SK-N-SH (cell line): ENCODE data around the gene SP9. TPM values are rescaled to one million over a fixed set of nuclear protein-coding genes. Genes with fewer than 3 reads are reported as not detected.

Experiments
- CTCF ChIA-PET: fragments of 300-600, 350-600 bp; formaldehyde crosslinking; extraction: SDS; loops from one replicate; lab custom pipeline; 2021; lab: Yijun Ruan, JAX
- POLR2A ChIA-PET: fragments of 350-600 bp; sonication (Branson Sonifier 250); formaldehyde crosslinking; extraction: SDS; loops from one replicate; lab custom pipeline; 2020; ENCODE audit warnings: antibody characterized with exemption, inconsistent platforms; lab: Yijun Ruan, JAX
- DNase-seq: peaks from one replicate; pipeline ENCODE4 v3.0.0; 2012
- H2AFZ ChIP-seq: fragments of 200-600 bp; sonication (generic); 2 replicates; pipeline ENCODE4 v1.8.1; 2016; ENCODE audit warnings: antibody characterized with exemption, mild to moderate bottlenecking, low read depth
- H3F3A ChIP-seq: fragments of 200-600 bp; sonication (generic); replicated peaks from 2 replicates; pipeline ENCODE3; 2016; ENCODE audit warnings: antibody characterized with exemption, mild to moderate bottlenecking; ENCODE audit not compliant: insufficient read depth
- H3K27ac ChIP-seq, 2 experiments: fragments of 200-500 bp in 1 of 2; fragments of 200-600 bp in 1 of 2; sonication (Bioruptor generic) in 1 of 2; sonication (generic), shearing (Covaris generic) in 1 of 2; 2 replicates each; pipeline versions ENCODE4 v1.5.1 to v1.6.1; 2014 to 2016; ENCODE audit warnings: low read depth in 2 of 2, inconsistent platforms in 1 of 2, low read length in 1 of 2, mild to moderate bottlenecking in 1 of 2, mixed read lengths in 1 of 2
- H3K27me3 ChIP-seq: fragments of 200-600 bp; sonication (generic), shearing (Covaris generic); 2 replicates; pipeline ENCODE4 v1.6.1; 2016; ENCODE audit warnings: mixed run types; ENCODE audit not compliant: insufficient read depth
- H3K36me3 ChIP-seq, 2 experiments: fragments of 200-500 bp in 1 of 2; fragments of 200-600 bp in 1 of 2; sonication (Bioruptor generic) in 1 of 2; sonication (generic) in 1 of 2; replicated peaks in 1 of 2; 2 replicates each; pipeline versions ENCODE3 to v1.5.1; 2014 to 2016; ENCODE audit warnings: low read length in 1 of 2, mild to moderate bottlenecking in 1 of 2; ENCODE audit not compliant: insufficient read depth in 2 of 2, control insufficient read depth in 1 of 2
- H3K4me1 ChIP-seq, 2 experiments: fragments of 200-500 bp in 1 of 2; fragments of 200-600 bp in 1 of 2; sonication (Bioruptor generic) in 1 of 2; sonication (generic), shearing (Covaris generic) in 1 of 2; 2 replicates each; pipeline versions ENCODE4 v1.5.1 to v1.6.1; 2014 to 2016; ENCODE audit warnings: low read depth in 1 of 2, low read length in 1 of 2, mixed run types in 1 of 2; ENCODE audit not compliant: insufficient read depth in 2 of 2, control insufficient read depth in 1 of 2
- H3K4me2 ChIP-seq: fragments of 200-600 bp; sonication (generic), shearing (Covaris generic); 2 replicates; pipeline ENCODE4 v1.6.1; 2017; ENCODE audit warnings: mixed run types
- H3K4me3 ChIP-seq, 2 experiments: fragments of 200-500 bp in 1 of 2; fragments of 200-600 bp in 1 of 2; sonication (Bioruptor generic) in 1 of 2; sonication (generic), shearing (Covaris generic) in 1 of 2; 2 replicates each; pipeline versions ENCODE4 v1.5.1 to v1.8.1; 2014 to 2016; ENCODE audit warnings: low read depth in 2 of 2, inconsistent platforms in 1 of 2, low read length in 1 of 2, mild to moderate bottlenecking in 1 of 2, mixed read lengths in 1 of 2, moderate library complexity in 1 of 2
- H3K79me2 ChIP-seq: fragments of 200-600 bp; sonication (generic); 2 replicates; pipeline ENCODE4 v1.8.1; 2017; ENCODE audit warnings: mild to moderate bottlenecking; ENCODE audit not compliant: insufficient read depth
- H3K9ac ChIP-seq: fragments of 200-600 bp; sonication (generic); 2 replicates; pipeline ENCODE4 v1.6.1; 2017; ENCODE audit warnings: mixed run types
- H3K9me2 ChIP-seq: fragments of 200-600 bp; sonication (generic); 2 replicates; pipeline ENCODE4 v1.6.1; 2017; ENCODE audit warnings: mixed run types
- H3K9me3 ChIP-seq: fragments of 200-600 bp; sonication (generic); 2 replicates; pipeline ENCODE4 v1.6.1; 2017; ENCODE audit warnings: mixed run types, mild to moderate bottlenecking, moderate library complexity
- H4K20me1 ChIP-seq: fragments of 200-600 bp; sonication (generic); 2 replicates; pipeline ENCODE4 v1.6.1; 2017; ENCODE audit warnings: mild to moderate bottlenecking, mixed run types; ENCODE audit not compliant: insufficient read depth
- ELF1 ChIP-seq: IDR thresholded peaks from 2 replicates; pipeline ENCODE4 v1.4.0; 2012
- EP300 ChIP-seq, 2 experiments: IDR thresholded peaks; 2 replicates each; pipeline versions ENCODE4 v1.4.0 to v1.6.1; 2012; ENCODE audit warnings: borderline replicate concordance in 1 of 2, low read depth in 1 of 2, low read length in 1 of 2
- FOSL2 ChIP-seq: IDR thresholded peaks from 2 replicates; pipeline ENCODE4 v1.4.0; 2012; ENCODE audit warnings: low read depth, mild to moderate bottlenecking, moderate library complexity, borderline replicate concordance
- FOXJ3 ChIP-seq: sonication (generic); formaldehyde crosslinking; IDR thresholded peaks from 2 replicates; pipeline ENCODE4 v1.5.1; 2020; ENCODE audit warnings: mild to moderate bottlenecking, missing genetic modification reagents
- IRF3 ChIP-seq: fragments of 150-350 bp; IDR thresholded peaks from 2 replicates; pipeline ENCODE4 v1.6.1; 2016; ENCODE audit warnings: mild to moderate bottlenecking, low read depth, low read length
- JUND ChIP-seq: IDR thresholded peaks from 2 replicates; pipeline ENCODE4 v1.4.0; 2012
- MAX ChIP-seq: IDR thresholded peaks from 2 replicates; pipeline ENCODE4 v1.4.0; 2012; ENCODE audit warnings: low read depth
- MEF2A ChIP-seq: IDR thresholded peaks from 2 replicates; pipeline ENCODE4 v1.4.0; 2012; ENCODE audit warnings: low read depth, borderline replicate concordance
- RAD21 ChIP-seq: IDR thresholded peaks from 2 replicates; pipeline ENCODE4 v1.6.1; 2012; ENCODE audit warnings: mild to moderate bottlenecking, low read length
- RCOR1 ChIP-seq: fragments of 150-350 bp; IDR thresholded peaks from 2 replicates; pipeline ENCODE4 v1.6.1; 2017; ENCODE audit warnings: antibody characterized with exemption, low read length
- REST ChIP-seq: IDR thresholded peaks from 2 replicates; pipeline ENCODE4 v1.6.1; 2012; ENCODE audit warnings: mild to moderate bottlenecking, low read depth, low read length, moderate library complexity
- RFX5 ChIP-seq: IDR thresholded peaks from 2 replicates; pipeline ENCODE4 v1.6.1; 2012; ENCODE audit warnings: mild to moderate bottlenecking, improper control_type of control experiment, low read length
- SIN3A ChIP-seq: IDR thresholded peaks from 2 replicates; pipeline ENCODE4 v1.6.1; 2012; ENCODE audit warnings: low read depth, mild to moderate bottlenecking, low read length, moderate library complexity, borderline replicate concordance
- SMC3 ChIP-seq: IDR thresholded peaks from 2 replicates; pipeline ENCODE4 v1.6.1; 2012; ENCODE audit warnings: low read depth, low read length, improper control_type of control experiment
- TEAD4 ChIP-seq: IDR thresholded peaks from 2 replicates; pipeline ENCODE4 v1.4.0; 2012; ENCODE audit warnings: mild to moderate bottlenecking, borderline replicate concordance; ENCODE audit not compliant: insufficient read depth
- YY1 ChIP-seq: IDR thresholded peaks from 2 replicates; pipeline ENCODE4 v1.4.0; 2012; ENCODE audit warnings: low read depth, mild to moderate bottlenecking
- ZBTB33 ChIP-seq: IDR thresholded peaks from 2 replicates; pipeline ENCODE4 v1.4.0; 2012; ENCODE audit warnings: low read depth, borderline replicate concordance
- WGBS: methylation state at CpG from one replicate; pipeline ENCODE4 v1.1.6; 2017; ENCODE audit warnings: low lambda C conversion rate; 5-methylcytosine and 5-hydroxymethylcytosine counted together
- polyA plus RNA-seq, 3 experiments: library from polyadenylated mRNA; depleted of rRNA; stranded (reverse); fragments of >200 nt; gene quantifications; 2 replicates each; pipeline ENCODE4 v1.2.3, GENCODE V29; 2012

SP9 gene
- polyA plus RNA-seq, 1 of the 3 experiments (the other 2 are of a cell fraction) = not detected

- H3K9me2 ChIP-seq = no peaks in the 10 kb centered on the region
- H3K4me3 ChIP-seq = no peak overlapping the region
- no peaks in the 10 kb centered on the region for H4K20me1 ChIP-seq
- no peak for TF ChIP-seq YY1
- no peak for TF ChIP-seq RFX5
- TF ChIP-seq REST = no peak
- TF ChIP-seq ELF1 = no peak
- no peak for TF ChIP-seq EP300 (IDR thresholded peaks at IDR 0.05; ENCODE audit: borderline replicate concordance in 1 of 2, low read depth in 1 of 2, low read length in 1 of 2)
- TF ChIP-seq TEAD4 = no peak
- TF ChIP-seq SIN3A = no peak
- no peak for TF ChIP-seq MAX
- no peak for TF ChIP-seq SMC3
- no peak for TF ChIP-seq IRF3
- TF ChIP-seq RAD21 = no peak
- no peak for TF ChIP-seq RCOR1
- no peak for TF ChIP-seq ZBTB33
- TF ChIP-seq MEF2A = no peak
- no peak for TF ChIP-seq FOSL2
- TF ChIP-seq FOXJ3 (CRISPR knock-in tag) = no peak
- no peak for TF ChIP-seq JUND
- TF ChIP-seq, all 33 proteins: peak for 0
- no peak for DNase-seq
- no peak overlapping the region for H2AFZ ChIP-seq
- no peak overlapping the region for H3K9ac ChIP-seq
- no peak overlapping the region for H3K27ac ChIP-seq
- H3K4me1 ChIP-seq = peaks cover 0 to 18% of the 10 kb centered on the region in 2 experiments; a peak in 3 of 4 replicates
- H3F3A ChIP-seq = no peaks in the 10 kb centered on the region
- no peaks in the 10 kb centered on the region for H3K79me2 ChIP-seq
- no peaks in the 10 kb centered on the region for H3K9me3 ChIP-seq
- no peak overlapping the region for H3K4me2 ChIP-seq
- peaks cover 77% of the 10 kb centered on the region for H3K27me3 ChIP-seq
- ChIA-PET POLR2A (no interaction called here), CTCF (interaction anchor here (1.5 to 4.7 kb wide), 2 partner anchors 9 to 13 kb away, joined by 3 to 19 read pairs; no protein-coding TSS in a partner anchor)
- 61% methylated on average over 6 of the region's 6 CpGs for WGBS
- H3K36me3 ChIP-seq = no peaks in the 10 kb centered on the region
Measured at GRCh38 chr2:174327841-174328113, 7.0 kb upstream of the SP9 start.
